ENCODE measurements around the gene SYNE1. TPM values are rescaled to one million over a fixed set of nuclear protein-coding genes. Genes with fewer than 3 reads are reported as not detected.

The SYNE1 gene
- total RNA-seq, 4 donors from 2014 or later, result 7.4 to 66.4 (median 20.7) TPM

DNA sequence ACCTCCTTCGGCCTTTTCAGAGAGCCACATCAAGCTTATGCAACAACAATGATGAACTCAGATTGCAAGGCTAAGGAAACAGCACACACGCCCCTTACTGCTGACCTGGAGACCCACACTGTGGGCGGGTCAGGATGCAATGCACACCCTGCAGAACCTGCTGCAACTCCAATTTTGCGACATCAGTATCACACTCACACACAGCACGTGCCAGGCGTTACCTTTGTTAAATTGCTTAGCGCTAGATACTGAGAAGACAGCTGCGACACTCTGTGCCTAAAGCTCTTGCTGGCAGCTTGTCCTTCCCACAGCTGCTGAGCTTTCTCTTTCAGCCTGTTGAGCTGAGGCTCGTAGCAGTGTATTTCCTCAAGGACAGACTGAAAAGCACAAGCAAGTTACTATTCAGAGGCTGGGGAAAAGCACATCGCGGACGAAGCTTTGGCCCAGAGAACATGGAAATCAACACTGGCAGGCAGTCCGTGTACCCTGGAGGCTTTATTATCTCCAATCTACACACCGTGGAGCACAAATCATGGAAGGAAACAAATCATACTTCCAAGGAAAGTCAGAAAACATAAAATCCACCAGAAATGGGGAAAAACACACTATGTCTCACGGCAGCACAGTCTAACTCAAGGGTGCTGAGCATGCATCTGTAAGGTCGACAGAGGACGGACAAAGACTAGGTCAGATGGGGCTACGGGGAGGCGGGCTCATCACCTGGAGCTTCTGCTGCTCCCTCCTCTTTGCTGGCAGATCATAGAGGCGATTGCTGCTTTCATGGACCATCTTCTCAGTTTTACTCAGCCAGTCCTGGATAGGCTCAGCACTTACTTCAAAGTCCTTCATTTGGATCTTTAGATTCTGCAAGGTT lies 268.2 kb downstream of the SYNE1 start:
- peaks cover 0 to 9% (median 0%) of the 10 kb centered on the region in 3 donors for H3K36me3 ChIP-seq
- H3K27ac ChIP-seq, result peak overlapping the region; percentile 11 to 71 (median 68)
- no peaks in the 10 kb centered on the region for H3K27me3 ChIP-seq
- TF ChIP-seq CTCF (IDR thresholded peaks at IDR 0.05) (no peak), POLR2A (IDR thresholded peaks at IDR 0.05) (no peak)
- DNase-seq, result no peak
- no peaks in the 10 kb centered on the region for H3K9me3 ChIP-seq
- 65 to 70% methylated on average over 20 of the region's 20 CpGs for WGBS, 2 donors
- intact Hi-C loops (cut with DNase I), result no loop called here
- H3K4me1 ChIP-seq, result peaks cover 0 to 9% (median 0%) of the 10 kb centered on the region in 3 donors
- peak overlapping the region in 1 of 4 donors; percentile 27 for H3K4me3 ChIP-seq

- H3K36me3 ChIP-seq, result peaks cover 0 to 23% (median 0%) of the 10 kb centered on the region in 3 donors
- DNase-seq, result no peak
- WGBS, 2 donors, result 48 to 52% methylated on average over 2 of the region's 2 CpGs
- H3K9me3 ChIP-seq, result no peaks in the 10 kb centered on the region
- H3K27me3 ChIP-seq, result no peaks in the 10 kb centered on the region
- peaks cover 0 to 9% (median 0%) of the 10 kb centered on the region in 3 donors for H3K4me1 ChIP-seq
- no peak overlapping the region for H3K4me3 ChIP-seq
- no peak overlapping the region for H3K27ac ChIP-seq
- intact Hi-C loops (cut with DNase I), result no loop called here
- TF ChIP-seq CTCF (IDR thresholded peaks at IDR 0.05), result no peak
- no peak for TF ChIP-seq POLR2A (IDR thresholded peaks at IDR 0.05)
These were observed 272.3 kb downstream of the SYNE1 start for GRCh38 chr6:152364866-152365265.

DNA sequence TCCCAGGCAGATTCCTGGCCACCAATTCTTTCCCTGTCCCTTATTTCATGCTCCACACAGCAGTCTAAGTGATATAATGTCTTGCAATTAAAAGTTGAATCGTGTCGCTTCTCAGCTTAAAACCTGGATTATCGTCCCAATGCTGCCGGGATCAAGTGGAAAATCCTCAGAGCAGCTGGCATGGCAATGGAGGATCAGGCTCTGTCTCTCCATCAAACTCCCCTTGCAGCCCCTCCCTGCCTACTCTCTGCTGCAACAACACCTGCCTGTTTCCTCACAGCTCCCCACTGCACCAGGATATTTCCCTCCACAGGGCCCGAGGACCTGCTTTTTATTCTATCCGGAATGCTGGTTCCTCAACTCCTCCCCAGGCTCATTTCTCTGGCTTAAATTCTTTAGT lies 277.1 kb downstream of the SYNE1 start:
- TF ChIP-seq CTCF (IDR thresholded peaks at IDR 0.05), result no peak
- no peak for TF ChIP-seq POLR2A (IDR thresholded peaks at IDR 0.05)
- H3K27ac ChIP-seq, result no peak overlapping the region
- intact Hi-C loops (cut with DNase I), result no loop called here
- no peaks in the 10 kb centered on the region for H3K4me1 ChIP-seq
- H3K36me3 ChIP-seq, result peaks cover 0 to 38% (median 3%) of the 10 kb centered on the region in 3 donors
- DNase-seq, result no peak
- no peak overlapping the region for H3K4me3 ChIP-seq
- no peaks in the 10 kb centered on the region for H3K27me3 ChIP-seq
- 84 to 89% methylated on average over 6 of the region's 6 CpGs for WGBS, 2 donors
- H3K9me3 ChIP-seq, result no peaks in the 10 kb centered on the region

DNA sequence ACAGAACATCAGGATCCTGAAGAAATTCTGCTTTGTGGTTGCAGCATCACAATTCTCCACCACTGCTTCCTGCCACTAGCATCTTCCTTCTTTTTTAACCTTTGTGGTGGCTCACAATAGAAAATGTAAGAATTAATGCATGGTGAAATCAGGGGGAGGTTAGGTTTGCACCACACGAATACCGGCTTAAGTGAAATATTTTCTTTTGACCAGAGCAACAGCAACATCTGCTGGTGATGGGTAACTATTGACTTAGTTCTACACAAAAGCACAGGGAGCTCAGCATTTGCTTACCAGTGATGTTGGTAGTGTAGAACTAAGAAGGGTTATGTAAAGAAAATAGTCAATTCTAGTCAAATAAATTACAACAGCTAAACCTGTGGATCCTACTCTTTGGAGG lies 280.5 kb downstream of the SYNE1 start:
- no peak for DNase-seq
- no peak overlapping the region for H3K27ac ChIP-seq
- no peak overlapping the region for H3K4me3 ChIP-seq
- intact Hi-C loops (cut with DNase I), result no loop called here
- H3K9me3 ChIP-seq, result no peaks in the 10 kb centered on the region
- no peak for TF ChIP-seq POLR2A (IDR thresholded peaks at IDR 0.05)
- peak in 1 of 6 experiments; percentile 35 for TF ChIP-seq CTCF (IDR thresholded peaks at IDR 0.05)
- no peaks in the 10 kb centered on the region for H3K27me3 ChIP-seq
- H3K4me1 ChIP-seq, result no peaks in the 10 kb centered on the region
- peaks cover 0 to 56% (median 3%) of the 10 kb centered on the region in 3 donors for H3K36me3 ChIP-seq
- WGBS, 2 donors, result 12 to 20% methylated on average over 2 of the region's 2 CpGs

- Histone ChIP-seq H3K27me3 (no peaks in the 10 kb centered on the region), H3K4me3 (no peak overlapping the region), H3K4me1 (no peaks in the 10 kb centered on the region), H3K27ac (no peak overlapping the region), H3K36me3 (peaks cover 0 to 53% (median 3%) of the 10 kb centered on the region in 3 donors), H3K9me3 (no peaks in the 10 kb centered on the region)
- WGBS, 2 donors, result 50 to 55% methylated on average over 1 of the region's 1 CpG
- intact Hi-C loops (cut with DNase I), result no loop called here
- no peak for DNase-seq
- TF ChIP-seq POLR2A (IDR thresholded peaks at IDR 0.05), result no peak
- no peak for TF ChIP-seq CTCF (IDR thresholded peaks at IDR 0.05)
These were observed 281.1 kb downstream of the SYNE1 start for GRCh38 chr6:152356016-152356415.
